ENCODE results near the gene LMF1. TPM values are rescaled to one million over a fixed set of nuclear protein-coding genes. Genes with fewer than 3 reads are reported as not detected.

LMF1 gene
- total RNA-seq, 2 donors from 2014 or later: 86.1 to 87.5 TPM

GRCh38 chr16:1012135-1012534 is 41.4 kb upstream of the LMF1 start:
- TF ChIP-seq POLR2AphosphoS5 (IDR thresholded peaks at IDR 0.05) (no peak), POLR2A (IDR thresholded peaks at IDR 0.05) (no peak), CTCF (IDR thresholded peaks at IDR 0.05) (no peak)
- no peak overlapping the region for H3K4me3 ChIP-seq
- DNase-seq (ENCODE audit: low spot score): no peak
- 94% methylated on average over 19 of the region's 19 CpGs for WGBS
- no peak overlapping the region for H3K27ac ChIP-seq
- peaks cover 3% of the 10 kb centered on the region for H3K27me3 ChIP-seq (replicated peaks; ENCODE audit: insufficient read depth)
- intact Hi-C loops (cut with DNase I): no loop called here
- H3K9me3 ChIP-seq: no peaks in the 10 kb centered on the region
- H3K4me1 ChIP-seq (replicated peaks): no peaks in the 10 kb centered on the region
- no peaks in the 10 kb centered on the region for H3K36me3 ChIP-seq

GRCh38 chr16:1011316-1012082 is 40.7 kb upstream of the LMF1 start:
- H3K4me3 ChIP-seq: no peak overlapping the region
- no peak for DNase-seq (ENCODE audit: low spot score)
- peaks cover 3% of the 10 kb centered on the region for H3K27me3 ChIP-seq (replicated peaks; ENCODE audit: insufficient read depth)
- H3K36me3 ChIP-seq: no peaks in the 10 kb centered on the region
- TF ChIP-seq POLR2AphosphoS5 (IDR thresholded peaks at IDR 0.05): no peak
- TF ChIP-seq CTCF (IDR thresholded peaks at IDR 0.05): no peak
- TF ChIP-seq POLR2A (IDR thresholded peaks at IDR 0.05): no peak
- intact Hi-C loops (cut with DNase I): no loop called here
- H3K4me1 ChIP-seq (replicated peaks): no peaks in the 10 kb centered on the region
- no peaks in the 10 kb centered on the region for H3K9me3 ChIP-seq
- 90% methylated on average over 37 of the region's 37 CpGs for WGBS
- no peak overlapping the region for H3K27ac ChIP-seq

GRCh38 chr16:1010815-1011214 is 40.0 kb upstream of the LMF1 start:
- Histone ChIP-seq H3K9me3 (no peaks in the 10 kb centered on the region), H3K36me3 (no peaks in the 10 kb centered on the region), H3K27me3 (replicated peaks; ENCODE audit: insufficient read depth) (peaks cover 3% of the 10 kb centered on the region), H3K27ac (no peak overlapping the region), H3K4me1 (replicated peaks) (no peaks in the 10 kb centered on the region), H3K4me3 (no peak overlapping the region)
- intact Hi-C loops (cut with DNase I): no loop called here
- 50% methylated on average over 15 of the region's 16 CpGs for WGBS
- DNase-seq (ENCODE audit: low spot score): no peak
- TF ChIP-seq POLR2AphosphoS5 (IDR thresholded peaks at IDR 0.05): no peak
- no peak for TF ChIP-seq POLR2A (IDR thresholded peaks at IDR 0.05)
- TF ChIP-seq CTCF (IDR thresholded peaks at IDR 0.05): no peak

- Histone ChIP-seq H3K9me3 (no peaks in the 10 kb centered on the region), H3K36me3 (no peaks in the 10 kb centered on the region), H3K27me3 (replicated peaks; ENCODE audit: insufficient read depth) (peaks cover 3% of the 10 kb centered on the region), H3K4me1 (replicated peaks) (no peaks in the 10 kb centered on the region), H3K27ac (no peak overlapping the region), H3K4me3 (no peak overlapping the region)
- no peak for DNase-seq (ENCODE audit: low spot score)
- intact Hi-C loops (cut with DNase I): no loop called here
- WGBS: 18% methylated on average over 16 of the region's 20 CpGs
- TF ChIP-seq POLR2A (IDR thresholded peaks at IDR 0.05): no peak
- TF ChIP-seq CTCF (IDR thresholded peaks at IDR 0.05): no peak
- TF ChIP-seq POLR2AphosphoS5 (IDR thresholded peaks at IDR 0.05): no peak
Observed at GRCh38 chr16:1010251-1010650, 39.5 kb upstream of the LMF1 start.

Data from prostate gland (tissue), 2 donors.